Esophagus mucosa (tissue), 1 donor: Measurements from ENCODE around the gene KRT14. TPM values are rescaled to one million over a fixed set of nuclear protein-coding genes. Genes with fewer than 3 reads are reported as not detected.
"Not testable (repeated sequence)": the region's sequence is repeated elsewhere in the genome, so short reads cannot be mapped to it uniquely, and the experiment has no call there.

Experiments used
- ATAC-seq: fragments of 200-7000 bp; cut with Tn5 transposase; one replicate; pipeline ENCODE4 v1.9.1; 2020
- total RNA-seq: library from RNA; stranded (reverse); gene quantifications from one replicate; pipeline ENCODE4 v1.2.4, GENCODE V29; 2023
- donor health status: DM: yes; HTN: yes; CAD: no.

Gene KRT14
- total RNA-seq, 1 donor from 2014 or later: 5,105 TPM

DNA sequence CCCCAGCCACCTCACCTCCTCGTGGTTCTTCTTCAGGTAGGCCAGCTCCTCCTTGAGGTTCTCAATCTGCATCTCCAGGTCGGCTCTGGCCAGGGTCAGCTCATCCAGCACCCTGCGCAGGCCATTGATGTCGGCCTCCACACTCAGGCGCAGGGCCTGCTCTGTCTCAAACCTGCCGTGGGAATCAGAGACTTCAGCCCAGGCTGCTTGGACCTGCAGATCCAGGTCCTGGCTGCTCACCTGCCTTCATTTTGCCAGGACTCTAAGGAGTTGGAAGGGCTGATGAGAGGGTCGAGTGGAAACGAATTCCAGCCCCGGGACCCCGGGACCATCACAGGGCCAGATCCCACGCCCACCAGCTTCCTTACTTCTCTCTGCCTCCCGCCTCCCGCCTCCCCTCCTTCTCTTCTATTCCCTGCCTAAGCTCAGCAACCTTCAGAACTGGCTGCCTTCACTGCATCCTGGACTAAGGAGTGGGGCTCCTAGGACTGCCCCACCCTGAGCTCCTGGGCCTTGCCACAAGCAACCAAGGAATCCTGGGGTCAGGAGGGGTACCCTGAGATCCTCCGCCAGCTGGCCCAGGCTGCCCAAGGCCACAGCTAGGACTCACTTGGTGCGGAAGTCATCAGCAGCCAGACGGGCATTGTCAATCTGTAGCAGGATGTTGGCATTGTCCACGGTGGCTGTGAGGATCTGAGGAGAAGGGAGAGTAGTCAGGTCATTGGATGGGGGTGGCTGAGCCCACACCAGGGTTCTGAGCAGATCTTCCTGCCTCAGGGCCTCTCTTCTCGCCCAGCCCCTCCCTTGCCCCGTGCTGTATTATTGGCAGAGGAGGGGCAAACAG lies 35.9 kb upstream of the KRT14 start:
- ATAC-seq: not testable (repeated sequence)

DNA sequence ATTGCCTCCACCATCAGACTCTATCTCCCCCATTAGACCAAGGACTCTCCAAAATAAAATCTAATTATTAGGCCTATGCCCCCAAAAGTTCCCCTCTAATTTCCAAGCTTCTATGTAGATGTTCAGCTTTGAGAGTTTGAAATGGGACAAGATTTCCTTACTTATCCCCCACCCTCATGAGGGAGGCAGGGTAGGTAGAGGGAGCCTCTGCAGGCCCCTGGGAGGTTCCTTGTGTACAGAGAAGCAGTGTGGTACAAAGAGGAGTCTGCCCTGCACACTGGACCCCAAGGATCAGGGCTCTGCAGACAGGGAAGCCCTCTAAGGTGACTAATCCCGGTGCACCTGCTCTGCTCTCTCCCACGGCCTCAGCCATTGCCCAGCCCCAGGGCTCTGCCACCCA lies 35.2 kb upstream of the KRT14 start:
- ATAC-seq: no peak

DNA sequence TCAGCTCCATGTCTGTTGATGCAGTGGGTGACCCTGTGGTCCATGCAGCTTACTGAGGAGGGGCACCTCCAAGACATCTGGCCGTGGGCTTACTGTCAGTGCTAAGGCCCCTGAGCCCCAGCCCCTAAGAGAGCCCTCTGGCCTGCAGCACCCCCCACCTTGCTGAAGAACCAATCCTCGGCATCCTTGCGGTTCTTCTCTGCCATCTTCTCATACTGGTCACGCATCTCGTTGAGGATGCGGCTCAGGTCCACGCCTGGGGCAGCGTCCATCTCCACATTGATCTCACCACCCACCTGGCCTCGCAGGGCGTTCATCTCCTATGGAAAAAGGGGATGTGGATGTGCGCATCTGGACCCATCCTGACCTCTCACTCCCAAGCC lies 34.7 kb upstream of the KRT14 start:
- ATAC-seq: not testable (repeated sequence)

DNA sequence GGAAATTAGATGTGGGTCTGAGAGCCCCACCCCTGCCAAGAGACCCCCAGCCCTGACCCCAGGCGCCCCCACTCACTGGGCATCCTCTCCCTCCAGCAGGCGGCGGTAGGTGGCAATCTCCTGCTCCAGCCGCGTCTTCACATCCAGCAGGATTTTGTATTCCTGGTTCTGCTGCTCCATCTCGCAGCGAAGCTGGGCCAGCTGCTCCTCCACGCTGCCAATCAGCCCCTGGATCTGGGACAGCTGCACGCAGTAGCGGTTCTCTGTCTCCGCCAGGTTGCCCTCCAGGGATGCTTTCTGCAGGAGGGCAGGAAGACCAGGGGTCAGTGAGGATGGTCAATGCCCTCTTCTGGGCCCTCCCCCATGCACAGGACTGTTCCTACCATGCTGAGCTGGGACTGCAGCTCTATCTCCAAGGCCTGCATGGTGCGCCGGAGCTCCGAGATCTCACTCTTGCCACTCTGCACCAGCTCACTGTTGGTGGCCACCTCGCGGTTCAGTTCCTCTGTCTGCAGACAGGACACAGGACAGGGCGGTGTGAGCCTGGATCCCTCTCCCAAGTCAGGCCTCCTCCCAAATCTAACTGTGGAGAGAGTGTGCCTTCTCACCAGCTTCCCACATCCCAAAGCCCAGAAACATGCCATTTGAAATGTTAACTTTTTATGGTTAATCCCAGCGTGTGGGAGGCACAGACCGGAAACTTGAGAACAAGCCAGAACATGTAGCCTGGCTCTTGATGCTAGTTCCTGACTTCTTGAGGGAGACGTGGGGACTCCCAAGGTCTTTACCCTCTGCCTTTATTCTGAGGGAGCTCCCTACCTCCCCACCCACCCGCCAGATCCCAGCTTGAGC lies 34.1 kb upstream of the KRT14 start:
- no peak for ATAC-seq

DNA sequence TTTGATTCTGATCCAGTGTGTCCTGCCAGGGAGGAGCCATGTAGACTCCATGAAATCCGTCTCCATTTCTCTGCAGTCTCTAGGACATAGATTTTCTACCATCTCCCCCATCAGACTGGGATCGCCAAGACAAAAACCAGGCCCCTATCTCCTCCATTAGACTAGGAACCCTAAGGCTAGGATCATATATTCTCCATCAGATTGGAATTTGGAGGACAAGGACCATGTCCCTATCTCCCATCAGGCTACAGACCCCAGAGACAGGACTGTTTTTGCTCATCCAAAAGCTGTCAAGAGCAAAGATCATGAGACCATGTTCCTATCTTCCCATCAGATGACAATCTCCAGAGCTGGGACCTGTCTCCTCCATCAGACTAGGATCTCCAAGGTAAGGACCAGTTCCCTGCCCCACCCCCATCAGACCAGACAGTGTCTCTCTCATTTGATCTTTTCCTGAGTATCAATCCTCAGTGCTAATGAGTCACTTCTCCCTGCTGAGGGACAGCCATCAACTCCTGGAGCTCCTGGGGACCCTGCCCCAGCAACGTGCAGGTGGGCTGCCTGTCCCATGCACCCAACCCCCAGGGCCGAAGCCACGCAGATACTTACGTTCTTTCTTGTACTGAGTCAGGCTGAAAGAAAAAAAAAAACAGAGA lies 33.4 kb upstream of the KRT14 start:
- not testable (repeated sequence) for ATAC-seq

DNA sequence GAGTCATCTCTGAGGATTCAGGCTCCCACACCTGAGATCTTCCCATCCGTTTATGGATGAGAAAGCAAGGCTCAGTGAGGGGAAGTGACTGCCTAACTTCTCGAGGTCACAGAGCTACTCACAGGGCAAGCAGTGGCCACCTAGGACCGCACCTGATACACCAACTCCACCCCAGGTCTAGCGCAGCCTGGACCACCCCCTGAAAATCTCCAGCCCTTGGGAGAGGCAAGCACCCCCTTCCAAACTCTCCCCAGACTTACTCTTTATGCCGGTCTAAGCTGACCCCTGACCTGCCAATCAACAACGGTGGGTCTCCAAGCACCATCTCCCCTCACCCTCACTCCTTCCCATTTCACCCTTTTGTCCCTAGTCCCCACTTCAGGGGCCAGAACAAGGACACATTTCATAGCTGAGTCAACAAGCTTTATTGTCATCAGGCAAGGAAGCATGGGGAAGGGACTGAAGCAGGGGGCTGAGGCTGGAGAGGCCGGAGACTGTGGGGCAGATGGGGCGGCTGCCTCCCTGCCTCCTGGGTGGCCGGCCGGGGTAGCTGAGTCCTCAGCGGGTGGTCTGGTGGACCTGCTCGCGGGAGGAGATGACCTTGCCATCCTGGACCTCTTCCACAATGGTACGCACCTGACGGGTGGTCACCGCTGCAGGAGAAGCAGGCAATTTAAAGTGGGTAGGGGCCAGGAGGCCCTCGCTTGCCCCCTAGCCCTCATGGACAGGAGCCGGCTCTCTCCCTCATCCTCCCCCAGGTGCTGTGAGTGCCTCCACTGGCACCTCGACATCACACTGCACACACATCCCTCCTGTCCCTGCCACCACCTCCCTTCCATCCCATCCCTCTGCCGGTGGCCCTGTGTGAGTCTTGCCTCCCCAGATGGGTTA lies 32.6 kb upstream of the KRT14 start:
- peak; percentile 55 for ATAC-seq

DNA sequence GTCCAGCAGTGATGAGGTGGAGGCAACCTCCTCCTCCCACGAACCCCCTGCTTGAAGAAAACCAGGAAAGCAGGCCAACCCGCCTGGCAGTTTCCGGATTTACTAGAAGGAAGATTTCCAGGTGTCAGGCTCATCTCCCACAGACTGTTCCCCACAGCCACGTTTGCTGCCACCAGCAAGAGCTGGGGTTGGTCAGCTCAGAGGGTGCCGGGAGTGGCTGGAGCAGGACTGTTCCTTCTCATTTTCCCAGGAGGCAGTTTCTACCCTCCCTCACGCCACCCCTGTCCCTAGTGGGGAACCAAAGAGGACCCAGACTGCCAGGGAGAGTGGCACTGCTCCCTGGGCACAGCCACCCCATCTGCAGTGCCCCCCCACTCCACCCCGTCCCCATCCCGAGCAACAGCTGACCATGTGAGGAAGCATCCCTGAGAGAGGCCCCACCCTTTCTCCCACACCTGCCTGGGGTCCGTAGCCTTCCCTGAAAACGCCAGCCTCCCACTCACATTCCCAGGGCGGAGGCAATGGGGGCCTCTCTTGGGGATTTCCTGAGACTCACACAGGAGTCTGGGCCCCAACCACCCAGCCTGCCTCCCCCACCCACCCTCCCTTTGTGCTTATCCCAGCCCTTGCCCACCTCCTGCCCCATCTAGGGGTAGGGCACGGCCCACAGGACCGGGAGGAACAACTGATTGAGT lies 31.8 kb upstream of the KRT14 start:
- ATAC-seq: peak; percentile 26

DNA sequence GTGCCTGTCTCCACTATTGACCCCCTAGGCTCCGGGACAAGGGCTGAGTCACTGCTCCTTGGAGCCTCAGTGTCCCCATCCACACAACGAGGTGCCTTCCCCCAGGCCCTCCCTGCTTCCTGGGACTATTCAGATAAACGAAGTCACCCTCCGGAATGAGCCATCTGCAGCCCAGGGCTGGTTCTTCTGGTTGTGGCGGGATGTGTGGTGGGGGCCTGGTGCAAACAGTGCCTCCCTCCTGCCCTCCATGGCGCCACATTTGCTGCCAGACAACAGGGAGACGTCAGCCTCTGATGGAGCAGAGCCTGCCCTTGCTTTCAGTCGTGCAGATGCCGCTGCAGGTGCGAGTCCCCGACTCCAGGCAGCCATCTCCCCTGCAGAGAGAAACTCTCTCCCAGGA lies 31.0 kb upstream of the KRT14 start:
- peak; percentile 3 for ATAC-seq

DNA sequence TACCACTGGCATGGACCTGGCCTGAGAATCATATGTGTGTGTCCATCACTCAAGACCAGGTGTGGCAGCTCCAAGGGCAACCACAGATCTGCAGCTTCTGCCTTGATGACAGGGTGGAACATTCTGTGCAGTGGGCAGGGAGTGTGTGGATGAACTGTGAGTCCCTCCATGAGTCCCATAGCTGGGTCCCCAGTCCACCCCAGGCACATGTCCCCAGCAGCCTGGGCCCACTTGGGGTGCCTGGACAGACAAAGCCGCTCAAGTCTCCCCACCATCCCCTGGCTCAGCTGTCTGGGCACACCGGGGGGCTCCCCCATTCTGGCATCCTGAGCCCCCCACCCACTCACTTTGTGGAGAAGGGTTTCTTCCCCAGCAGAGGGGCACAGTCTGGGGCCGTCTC lies 30.4 kb upstream of the KRT14 start:
- ATAC-seq: no peak

DNA sequence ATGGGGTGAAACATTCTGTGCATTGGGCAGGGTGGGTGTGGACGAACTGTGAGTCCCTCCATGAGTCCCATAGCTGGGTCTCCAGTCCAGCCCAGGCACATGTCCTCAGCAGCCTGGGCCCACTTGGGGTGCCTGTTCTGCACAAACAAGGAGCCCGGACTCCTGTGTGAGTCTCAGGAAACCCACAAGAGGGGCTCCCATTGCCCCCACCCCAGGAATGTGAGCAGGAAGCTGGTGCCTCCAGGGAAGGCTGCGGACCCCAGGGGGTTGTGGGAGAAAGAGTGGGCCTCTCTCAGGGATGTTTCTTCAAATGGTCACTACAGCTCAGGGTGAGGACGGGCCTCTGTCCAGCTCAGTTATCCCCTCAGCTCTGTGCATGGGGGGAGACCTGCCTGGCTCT lies 29.8 kb upstream of the KRT14 start:
- ATAC-seq: not testable (repeated sequence)

DNA sequence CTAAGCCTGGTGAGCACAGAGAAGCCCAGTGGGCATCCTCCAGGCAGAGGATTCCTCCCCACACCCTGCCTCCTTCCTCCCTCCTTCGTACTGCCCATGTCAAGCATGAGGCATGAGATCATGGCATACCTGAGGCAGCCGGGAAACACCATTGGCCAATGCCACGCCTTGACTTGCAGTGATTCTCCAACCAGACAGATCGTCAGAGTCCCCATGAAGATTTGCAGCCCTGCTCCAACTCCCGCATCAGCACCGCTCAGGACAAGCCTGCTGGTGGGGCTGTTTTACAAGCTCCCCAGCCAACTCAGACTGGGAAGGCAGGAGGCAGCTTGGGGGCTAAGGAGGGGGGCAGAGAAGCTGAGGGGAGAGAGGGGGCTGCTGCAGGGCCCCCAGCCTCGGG lies 28.8 kb upstream of the KRT14 start:
- ATAC-seq: peak; percentile 40

DNA sequence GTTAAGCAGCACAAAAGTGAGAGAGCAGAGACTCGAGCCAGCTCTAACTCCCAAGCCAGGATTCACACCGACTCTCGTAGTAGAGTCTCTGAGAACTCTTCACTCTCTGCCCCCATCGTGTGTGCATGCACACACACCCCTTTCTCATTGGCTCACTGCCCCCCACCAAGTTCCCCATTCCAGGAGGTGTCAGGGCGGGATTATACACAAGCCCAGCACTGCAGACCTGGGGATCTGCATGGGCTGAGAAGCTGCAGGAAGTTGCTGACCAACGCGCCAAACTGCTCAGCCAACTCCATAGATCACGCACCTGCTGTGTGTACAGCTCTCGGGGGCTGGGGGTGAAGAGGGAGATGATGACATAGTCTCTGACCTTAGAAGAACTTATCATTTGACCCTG lies 28.1 kb upstream of the KRT14 start:
- not testable (repeated sequence) for ATAC-seq

DNA sequence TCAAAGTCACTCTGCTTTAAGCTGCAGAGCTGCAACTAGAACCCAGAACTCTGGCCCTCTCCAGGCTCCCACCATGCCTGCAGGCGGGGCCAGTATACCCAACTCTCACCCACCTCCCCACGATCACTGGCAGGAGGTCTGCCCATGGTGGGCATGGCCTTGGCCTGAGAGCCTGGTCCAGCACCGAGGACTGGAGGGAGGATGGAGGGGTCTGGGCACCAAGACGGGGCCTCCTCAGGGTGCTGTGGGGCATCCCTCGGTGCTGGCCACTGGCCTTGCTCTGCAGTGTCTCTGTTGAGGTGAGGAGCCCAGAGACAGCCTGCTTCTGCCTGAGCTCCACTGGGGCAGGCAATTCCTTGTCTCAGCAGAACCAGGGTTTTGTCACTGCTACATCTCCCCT lies 27.4 kb upstream of the KRT14 start:
- ATAC-seq: no peak

DNA sequence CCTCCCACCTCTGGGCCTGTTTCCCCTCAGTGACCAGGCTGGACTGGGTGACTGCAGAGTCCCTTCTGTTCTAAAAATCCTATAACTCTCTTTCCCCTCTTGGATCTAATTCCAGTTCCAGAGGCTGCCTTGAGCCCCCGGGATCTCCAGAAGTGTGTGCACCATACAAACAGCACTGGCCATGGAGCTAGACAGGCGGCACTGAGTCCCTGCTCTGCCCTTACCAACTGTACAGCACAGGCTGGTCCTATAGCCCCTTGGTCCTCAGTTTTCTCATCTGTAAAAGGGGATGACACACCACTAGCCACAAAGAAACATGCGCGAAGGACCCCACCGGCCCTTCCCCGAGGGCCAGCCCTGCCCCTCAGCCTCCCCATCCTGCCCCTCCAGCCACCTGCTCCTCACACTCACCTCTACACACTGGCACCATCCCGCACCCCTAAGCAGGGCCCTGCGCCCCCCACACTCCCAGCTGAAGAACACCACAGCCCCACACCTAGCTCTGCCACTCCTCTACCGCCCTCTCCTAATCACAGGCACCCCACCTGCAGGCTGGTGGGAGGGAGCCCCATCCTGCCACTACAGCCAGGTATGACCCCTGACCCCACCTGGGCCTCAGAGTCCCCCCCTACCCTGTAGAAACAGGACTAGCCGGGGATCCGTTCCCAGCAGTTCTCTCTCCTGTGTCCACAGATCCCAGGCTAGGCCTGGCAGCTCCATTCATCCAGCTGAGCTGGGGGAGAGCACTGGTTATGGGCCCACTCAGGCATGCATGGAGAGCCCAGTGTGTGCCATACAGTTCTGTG lies 26.8 kb upstream of the KRT14 start:
- no peak for ATAC-seq

DNA sequence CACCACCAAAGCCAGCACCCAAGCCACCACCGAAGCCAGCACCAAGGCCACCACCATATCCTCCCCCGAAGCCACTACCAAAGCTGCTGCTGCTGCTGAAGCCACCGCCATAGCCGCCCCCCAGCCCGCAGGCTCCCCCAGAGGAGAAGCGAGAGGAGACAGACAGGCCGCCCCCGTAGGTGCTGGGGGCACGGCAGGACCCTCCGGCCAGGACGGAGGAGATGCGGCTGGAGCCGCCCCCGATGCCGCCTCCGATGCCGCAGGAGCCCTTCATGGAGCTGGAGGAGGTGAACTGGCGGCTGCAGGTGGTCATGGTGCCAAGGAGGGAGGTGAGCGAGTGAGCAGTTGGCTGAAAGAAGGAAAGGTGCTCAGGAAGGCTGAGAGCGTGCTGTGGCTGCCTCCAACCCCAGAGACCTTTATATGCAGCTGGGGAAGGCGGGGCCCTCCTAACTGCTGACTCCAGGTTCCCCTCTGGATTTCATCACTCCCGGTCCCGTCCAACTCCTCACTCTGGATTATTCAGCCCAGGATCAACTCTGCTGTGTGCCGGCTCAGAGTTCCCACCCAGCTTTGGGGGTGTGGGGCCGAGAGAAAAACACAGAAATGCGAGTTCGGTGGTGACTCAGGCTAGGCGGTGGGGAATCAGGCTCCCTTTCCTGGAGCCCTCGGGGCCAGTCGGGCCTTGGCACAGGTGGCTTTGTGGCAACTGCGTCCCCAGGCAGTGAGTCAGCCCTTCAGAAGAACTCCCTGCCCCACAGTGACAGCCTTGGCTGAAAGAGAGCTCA lies 25.9 kb upstream of the KRT14 start, which contains the start of gene KRT16:
Gene KRT16 (minus strand): TSS at position 392 of the 785 bp plus-strand sequence. CDS start 79 bp downstream, at position 313.
- peak; percentile 84 for ATAC-seq

DNA sequence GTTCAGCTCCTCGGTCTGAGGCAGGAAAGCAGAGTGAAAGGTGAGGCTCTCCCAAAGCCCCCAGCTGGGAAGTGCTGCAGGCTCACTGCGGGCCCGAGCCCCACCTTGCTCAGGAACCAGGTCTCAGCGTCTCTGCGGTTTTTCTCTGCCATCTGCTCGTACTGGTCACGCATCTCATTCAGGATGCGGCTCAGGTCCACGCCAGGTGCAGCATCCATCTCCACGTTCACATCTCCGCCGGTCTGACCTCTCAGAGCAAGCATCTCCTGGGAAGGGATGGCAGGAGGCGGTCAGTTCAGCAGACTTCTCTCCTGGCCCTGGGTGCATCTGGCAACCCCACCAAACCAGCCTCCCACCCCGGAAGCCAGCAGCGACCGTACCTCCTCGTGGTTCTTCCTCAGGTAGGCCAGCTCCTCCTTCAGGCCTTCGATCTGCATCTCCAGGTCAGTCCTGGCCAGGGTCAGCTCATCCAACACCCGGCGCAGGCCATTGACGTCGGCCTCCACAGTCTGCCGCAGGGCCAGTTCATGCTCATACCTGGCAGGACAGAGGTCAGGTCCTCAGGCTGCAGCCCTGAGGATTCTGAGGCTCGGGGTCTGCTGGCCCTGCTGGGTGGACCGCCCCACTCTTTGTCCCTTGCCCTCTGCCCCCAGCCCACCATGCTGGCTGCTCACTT lies 24.4 kb upstream of the KRT14 start:
- ATAC-seq: no peak

DNA sequence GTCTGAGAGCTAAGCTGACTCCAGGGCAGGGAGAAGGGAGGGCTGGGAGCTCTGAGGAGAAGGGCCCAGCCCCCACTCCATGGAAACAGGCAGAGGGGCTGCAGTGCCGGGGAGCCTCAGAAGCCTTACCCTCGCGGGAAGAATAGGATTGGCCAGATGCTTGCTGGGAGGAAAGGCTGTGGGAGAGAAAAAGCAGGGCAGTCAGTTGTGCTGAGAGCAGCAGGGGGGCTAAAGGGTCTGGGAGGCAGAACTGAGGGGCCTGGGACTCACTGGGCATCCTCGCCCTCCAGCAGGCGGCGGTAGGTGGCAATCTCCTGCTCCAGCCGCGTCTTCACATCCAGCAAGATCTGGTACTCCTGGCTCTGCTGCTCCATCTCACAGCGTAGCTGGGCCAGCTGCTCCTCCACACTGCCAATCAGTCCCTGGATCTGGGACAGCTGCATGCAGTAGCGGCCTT lies 23.4 kb upstream of the KRT14 start:
- not testable (repeated sequence) for ATAC-seq

DNA sequence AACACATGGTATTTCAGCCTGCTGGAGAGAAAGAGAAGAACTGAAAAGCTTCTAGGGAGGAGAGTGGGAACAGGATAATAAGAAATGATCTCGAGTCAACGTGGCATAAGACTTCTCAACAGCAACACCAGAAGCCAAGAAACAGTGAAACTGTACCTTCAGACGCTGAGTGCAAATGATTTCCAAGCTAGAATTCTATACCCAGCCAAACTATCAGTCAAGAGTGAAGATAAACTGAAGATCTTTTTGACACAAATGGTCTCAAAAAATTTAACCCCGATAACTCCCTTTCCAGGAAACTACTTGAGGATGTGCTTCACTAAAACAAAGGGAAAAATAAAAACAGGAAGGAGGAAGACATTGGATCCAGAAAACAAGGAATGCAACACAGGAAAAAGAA lies 20.2 kb upstream of the KRT14 start:
- ATAC-seq: not testable (repeated sequence)

DNA sequence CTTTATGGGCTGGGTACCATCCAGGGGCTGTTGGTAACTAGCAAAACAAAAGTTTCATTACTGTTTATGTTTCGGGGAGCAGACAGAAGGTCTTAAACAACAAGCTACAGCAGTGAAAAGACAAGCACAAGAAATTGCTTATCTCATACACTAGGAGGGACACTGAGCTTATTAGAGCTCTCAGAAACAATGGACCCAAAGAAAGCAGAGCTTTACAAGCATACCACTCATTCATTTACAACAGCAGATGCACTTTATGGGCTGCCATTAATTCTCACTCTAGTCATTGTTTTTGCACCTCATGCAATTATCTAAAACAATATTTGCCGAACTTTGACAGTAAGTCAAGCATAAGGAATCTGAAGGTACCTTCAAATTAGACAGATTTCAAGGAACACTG lies 15.8 kb upstream of the KRT14 start:
- no peak for ATAC-seq
